Upper lobe of right lung (tissue), 1 donor: ENCODE results near the gene TXNDC15. TPM values are rescaled to one million over a fixed set of nuclear protein-coding genes. Genes with fewer than 3 reads are reported as not detected.

Experiments used
- ATAC-seq: fragments of 200-7000 bp; cut with Tn5 transposase; one replicate; pipeline ENCODE4 v1.9.1; 2020; ENCODE audit warnings: mild to moderate bottlenecking, moderate library complexity
- DNase-seq: peaks from one replicate; pipeline ENCODE4 v3.0.0-alpha.2; 2020
- H3K27ac ChIP-seq: fragments of 200-600 bp; one replicate; pipeline ENCODE4 v1.8.0; 2022
- H3K27me3 ChIP-seq: fragments of 200-600 bp; one replicate; pipeline ENCODE4 v1.8.0; 2022; ENCODE audit warnings: mild to moderate bottlenecking
- H3K36me3 ChIP-seq: fragments of 200-600 bp; one replicate; pipeline ENCODE4 v1.8.0; 2022
- H3K4me1 ChIP-seq: fragments of 200-600 bp; one replicate; pipeline ENCODE4 v1.8.0; 2022
- H3K4me3 ChIP-seq: fragments of 200-600 bp; one replicate; pipeline ENCODE4 v1.8.0; 2022; ENCODE audit warnings: mild to moderate bottlenecking
- H3K9me3 ChIP-seq: fragments of 200-600 bp; one replicate; pipeline ENCODE4 v1.8.0; 2022
- CTCF ChIP-seq: fragments of 200-600 bp; IDR thresholded peaks from one replicate; pipeline ENCODE4 v1.8.0; 2022; ENCODE audit warnings: antibody characterized with exemption
- intact Hi-C: fragments of 100-400 bp; cut with DNase I; formaldehyde crosslinking; loops from one replicate; pipeline ENCODE4 v1.11.0; 2022
- total RNA-seq: library from RNA; stranded (reverse); fragmentation: NEBNext Ultra II Directional; extraction: Animal tissue kit (Norgen Biotek cat#: 25700); gene quantifications from one replicate; pipeline ENCODE4 v1.2.1, GENCODE V29; 2021
- donor health status: DM: no; HTN: yes; CAD: no; lungs with severe emphysema.

The TXNDC15 gene
- total RNA-seq, 1 donor from 2014 or later: 60.6 TPM

GRCh38 chr5:134938030-134938429 is 63.9 kb downstream of the TXNDC15 start:
- TF ChIP-seq CTCF: no peak
- ATAC-seq (no peak), DNase-seq (no peak)
- no peak overlapping the region for H3K4me3 ChIP-seq
- H3K4me1 ChIP-seq: no peaks in the 10 kb centered on the region
- no peak overlapping the region for H3K27ac ChIP-seq
- H3K9me3 ChIP-seq: no peaks in the 10 kb centered on the region
- H3K36me3 ChIP-seq: peaks cover 4% of the 10 kb centered on the region
- intact Hi-C loops: no loop called here
- H3K27me3 ChIP-seq: no peaks in the 10 kb centered on the region

- intact Hi-C loops: no loop called here
- H3K36me3 ChIP-seq: no peaks in the 10 kb centered on the region
Measured at GRCh38 chr5:134939500-134939899, 65.3 kb downstream of the TXNDC15 start.

GRCh38 chr5:134943547-134943946 is 69.4 kb downstream of the TXNDC15 start:
- intact Hi-C loops: no loop called here
- H3K27ac ChIP-seq: no peak overlapping the region
- H3K4me3 ChIP-seq: no peak overlapping the region
- ATAC-seq (no peak), DNase-seq (no peak)
- no peaks in the 10 kb centered on the region for H3K4me1 ChIP-seq
- H3K9me3 ChIP-seq: no peaks in the 10 kb centered on the region
- no peaks in the 10 kb centered on the region for H3K27me3 ChIP-seq
- TF ChIP-seq CTCF: no peak
- no peaks in the 10 kb centered on the region for H3K36me3 ChIP-seq

More at GRCh38 chr5:134939500-134939899, 65.3 kb downstream of the TXNDC15 start:
- TF ChIP-seq CTCF: no peak
- ATAC-seq (no peak), DNase-seq (no peak)
- no peaks in the 10 kb centered on the region for H3K27me3 ChIP-seq
- no peaks in the 10 kb centered on the region for H3K9me3 ChIP-seq
- H3K27ac ChIP-seq: no peak overlapping the region
- H3K4me3 ChIP-seq: no peak overlapping the region
- H3K4me1 ChIP-seq: no peaks in the 10 kb centered on the region

GRCh38 chr5:134944630-134945029 is 70.5 kb downstream of the TXNDC15 start:
- ATAC-seq (no peak), DNase-seq (no peak)
- intact Hi-C loops: no loop called here
- no peaks in the 10 kb centered on the region for H3K9me3 ChIP-seq
- no peak overlapping the region for H3K27ac ChIP-seq
- H3K4me3 ChIP-seq: no peak overlapping the region
- H3K4me1 ChIP-seq: no peaks in the 10 kb centered on the region
- no peaks in the 10 kb centered on the region for H3K27me3 ChIP-seq
- TF ChIP-seq CTCF: no peak
- H3K36me3 ChIP-seq: no peaks in the 10 kb centered on the region

GRCh38 chr5:134945041-134945440 is 70.9 kb downstream of the TXNDC15 start:
- Histone ChIP-seq H3K36me3 (no peaks in the 10 kb centered on the region), H3K9me3 (no peaks in the 10 kb centered on the region), H3K4me1 (no peaks in the 10 kb centered on the region), H3K27me3 (no peaks in the 10 kb centered on the region), H3K4me3 (no peak overlapping the region), H3K27ac (no peak overlapping the region)
- no peak for ATAC-seq
- no peak for DNase-seq
- intact Hi-C loops: no loop called here
- no peak for TF ChIP-seq CTCF

GRCh38 chr5:134948911-134949310 is 74.7 kb downstream of the TXNDC15 start:
- intact Hi-C loops: no loop called here
- Histone ChIP-seq H3K4me3 (no peak overlapping the region), H3K27me3 (no peaks in the 10 kb centered on the region), H3K36me3 (no peaks in the 10 kb centered on the region), H3K4me1 (no peaks in the 10 kb centered on the region), H3K9me3 (no peaks in the 10 kb centered on the region), H3K27ac (no peak overlapping the region)
- DNase-seq (no peak), ATAC-seq (no peak)
- no peak for TF ChIP-seq CTCF
